ENCODE results near the gene PIMREG.
"Not testable (repeated sequence)": the region's sequence is repeated elsewhere in the genome, so short reads cannot be mapped to it uniquely, and the experiment has no call there.

Gene PIMREG

GRCh38 chr17:6480303-6480675, 36.0 kb downstream of the PIMREG start:
- no peak for DNase-seq

DNA sequence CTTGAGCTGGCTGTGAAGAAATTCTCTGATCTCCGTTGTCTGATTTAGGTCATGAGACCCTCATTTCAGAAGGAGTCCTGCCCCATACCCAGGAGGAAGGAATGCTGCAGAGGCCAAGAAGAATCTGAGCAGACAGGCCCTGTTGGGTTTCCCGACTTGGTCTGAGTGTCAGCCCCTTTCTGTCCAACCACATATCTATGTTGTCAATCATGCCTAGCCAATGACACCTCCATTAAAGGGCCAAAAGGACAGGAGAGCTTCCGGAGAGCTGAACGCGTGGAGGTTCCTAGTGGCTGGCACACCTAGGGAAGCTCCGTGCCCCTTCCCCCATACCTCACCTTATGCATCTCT, 37.8 kb downstream of the PIMREG start:
- DNase-seq = no peak

DNA sequence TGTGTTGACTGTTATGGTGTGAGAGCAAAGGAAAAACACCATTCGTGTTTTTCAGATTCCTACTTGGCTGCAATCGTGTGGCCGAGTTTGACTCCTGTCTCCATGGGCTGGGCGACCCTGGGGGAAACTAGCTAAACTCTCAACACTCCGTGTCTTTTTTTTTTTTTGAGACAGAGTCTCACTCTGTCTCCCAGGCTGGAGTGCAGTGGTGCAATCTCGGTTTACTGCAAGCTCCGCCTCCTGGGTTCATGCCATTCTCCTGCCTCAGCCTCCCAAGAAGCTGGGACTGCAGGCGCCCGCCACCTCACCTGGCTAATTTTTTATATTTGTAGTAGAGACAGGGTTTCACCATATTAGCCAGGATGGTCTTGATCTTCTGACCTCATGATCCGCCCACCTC, 38.5 kb downstream of the PIMREG start:
- not testable (repeated sequence) for DNase-seq

DNA sequence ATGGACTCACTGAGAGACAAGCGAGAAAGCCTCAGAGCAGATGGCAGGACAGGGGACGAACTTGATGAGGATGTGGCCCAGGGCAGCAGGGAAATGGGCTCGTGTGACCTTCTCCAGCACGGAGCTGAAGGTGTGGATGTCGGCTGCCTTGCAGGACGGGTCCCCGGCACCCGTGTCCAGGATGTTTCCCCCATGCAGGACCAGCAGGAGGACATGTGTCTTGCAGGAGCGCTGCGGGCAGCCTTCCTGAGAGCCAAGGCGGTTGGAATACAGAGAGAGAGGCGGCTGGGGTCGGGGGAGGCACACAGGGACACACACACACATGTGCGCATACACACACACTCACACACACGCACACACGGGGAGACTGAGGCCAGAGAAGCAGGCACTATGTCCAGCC, 39.3 kb downstream of the PIMREG start:
- no peak for DNase-seq

GRCh38 chr17:6485646-6486412, 41.6 kb downstream of the PIMREG start:
- DNase-seq = no peak

GRCh38 chr17:6487251-6488007, 43.2 kb downstream of the PIMREG start:
- peak; percentile 80 for DNase-seq

DNA sequence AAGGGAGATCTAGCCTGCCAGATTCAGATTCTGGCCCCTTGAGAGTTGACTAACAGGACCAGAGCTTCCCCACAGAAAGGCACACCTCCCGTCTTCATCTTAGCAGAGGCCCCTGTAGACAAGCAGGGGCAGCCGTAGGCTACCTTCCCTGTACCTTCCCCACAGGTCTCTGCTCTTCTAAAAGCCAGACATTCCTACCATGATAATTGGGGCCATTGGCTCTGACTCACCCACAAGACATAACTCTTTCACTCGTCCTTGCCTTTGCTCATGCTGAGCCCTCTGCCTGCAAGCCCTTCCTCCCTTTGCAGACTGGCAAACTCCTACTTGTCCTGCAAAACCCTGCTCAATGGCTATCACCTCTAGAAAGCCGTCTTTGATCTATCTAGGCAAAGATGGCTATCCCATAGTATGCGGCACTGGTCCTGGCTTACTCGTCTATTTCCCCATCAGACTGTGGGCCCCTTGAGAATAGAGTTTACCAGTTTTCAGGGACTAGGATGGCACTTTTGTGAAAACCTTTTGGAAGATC, 43.8 kb downstream of the PIMREG start:
- no peak for DNase-seq

GRCh38 chr17:6489016-6489550, 44.8 kb downstream of the PIMREG start:
- no peak for DNase-seq

DNA sequence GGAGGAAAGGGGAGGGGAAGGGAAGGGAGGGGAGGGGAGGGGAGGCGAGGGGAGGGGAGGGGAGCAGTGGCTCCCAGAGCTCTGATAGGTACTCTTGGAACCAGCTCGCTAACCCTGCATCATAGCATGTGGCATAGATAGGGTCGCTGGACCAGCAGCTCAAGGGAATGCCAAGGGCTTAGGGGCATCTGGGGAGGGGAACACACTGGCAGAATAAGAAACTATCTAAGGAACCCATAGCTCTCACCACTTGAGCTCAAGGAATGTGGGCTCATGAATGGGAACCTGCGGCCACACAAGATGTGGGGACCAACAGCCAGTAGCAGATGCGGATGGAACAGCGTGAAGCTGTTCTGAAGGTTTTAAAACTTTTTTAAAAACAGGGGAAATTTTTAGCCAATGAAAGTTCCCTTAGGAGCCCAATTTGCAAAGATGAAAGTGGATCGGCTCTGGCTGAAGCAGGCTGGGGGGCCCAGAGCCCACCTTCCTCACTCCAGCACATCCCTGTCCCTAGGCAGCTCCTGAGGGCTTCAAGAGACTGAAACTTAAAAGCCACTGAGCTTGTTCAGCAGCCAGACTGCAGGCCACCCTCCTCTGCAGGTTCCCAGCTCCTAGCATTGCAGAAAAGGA, 46.9 kb downstream of the PIMREG start:
- DNase-seq = no peak

GRCh38 chr17:6492892-6493674, 48.8 kb downstream of the PIMREG start:
- no peak for DNase-seq

DNA sequence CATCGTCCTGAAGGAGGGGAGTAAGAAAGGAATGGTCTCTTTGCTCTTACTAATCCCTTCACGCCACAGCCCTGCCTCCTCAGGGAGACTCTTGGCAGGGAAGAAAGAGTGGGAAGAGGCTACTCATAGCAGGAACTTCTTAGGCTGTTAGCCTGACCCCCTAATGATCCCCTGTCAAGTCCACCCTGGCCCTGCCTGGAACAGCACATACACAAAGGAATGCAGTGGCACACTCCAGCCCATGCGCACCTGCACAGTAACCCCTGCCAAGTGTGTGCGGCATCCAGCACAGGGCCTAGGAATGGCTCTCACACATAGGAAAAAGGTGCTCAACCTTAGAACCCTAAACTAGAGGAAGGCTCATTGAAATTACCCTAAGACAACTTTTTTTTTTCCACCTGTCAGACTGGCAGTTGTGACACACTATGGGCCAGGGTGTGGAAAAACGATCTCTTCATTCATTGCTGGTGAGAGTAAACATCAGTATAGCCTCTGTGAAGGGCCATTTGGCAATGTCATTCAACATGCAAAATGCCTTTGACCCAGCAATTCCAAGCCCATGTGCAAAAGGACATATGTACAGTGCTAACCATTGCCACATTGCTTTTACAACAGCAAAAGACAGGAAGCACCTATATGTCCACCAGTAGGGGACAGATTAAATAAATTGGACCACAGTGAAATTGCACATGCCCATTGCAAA, 50.1 kb downstream of the PIMREG start:
- DNase-seq = no peak

DNA sequence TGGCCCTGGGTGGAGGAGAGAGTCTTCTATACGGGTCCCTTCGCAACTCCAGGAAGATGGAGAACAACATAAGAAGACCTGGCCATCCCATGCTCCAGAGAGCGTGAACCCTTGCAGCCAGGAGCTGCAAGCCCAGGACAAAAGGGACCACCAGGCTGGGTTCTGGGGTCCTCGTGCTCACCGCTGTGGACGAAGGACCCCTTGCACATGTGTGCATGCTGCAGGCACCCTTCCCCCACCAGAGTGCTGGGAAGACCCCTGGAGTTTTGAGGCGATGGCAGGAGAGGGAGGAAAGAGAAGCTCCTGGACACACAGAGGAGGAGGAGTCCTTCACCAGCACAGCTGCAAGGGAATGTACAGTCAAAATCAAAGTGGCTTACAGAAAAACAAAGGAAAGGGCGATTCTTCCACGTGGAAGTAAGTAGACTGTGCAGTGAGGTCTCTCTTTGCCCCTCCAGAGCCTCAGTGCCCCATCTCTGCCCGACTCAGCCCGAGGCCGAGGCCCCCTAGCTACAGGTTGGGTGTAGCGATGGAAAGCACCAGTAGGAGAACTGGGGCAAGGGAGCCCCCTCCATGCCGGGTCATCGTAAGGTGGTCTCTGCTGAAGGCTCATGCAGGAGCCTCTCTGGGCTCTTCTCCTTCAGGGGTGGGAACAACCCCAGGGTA, 51.3 kb downstream of the PIMREG start:
- DNase-seq = no peak

- no peak for DNase-seq
These were observed 51.8 kb downstream of the PIMREG start for GRCh38 chr17:6496116-6496481.

GRCh38 chr17:6496640-6497441, 52.6 kb downstream of the PIMREG start:
- DNase-seq = no peak

DNA sequence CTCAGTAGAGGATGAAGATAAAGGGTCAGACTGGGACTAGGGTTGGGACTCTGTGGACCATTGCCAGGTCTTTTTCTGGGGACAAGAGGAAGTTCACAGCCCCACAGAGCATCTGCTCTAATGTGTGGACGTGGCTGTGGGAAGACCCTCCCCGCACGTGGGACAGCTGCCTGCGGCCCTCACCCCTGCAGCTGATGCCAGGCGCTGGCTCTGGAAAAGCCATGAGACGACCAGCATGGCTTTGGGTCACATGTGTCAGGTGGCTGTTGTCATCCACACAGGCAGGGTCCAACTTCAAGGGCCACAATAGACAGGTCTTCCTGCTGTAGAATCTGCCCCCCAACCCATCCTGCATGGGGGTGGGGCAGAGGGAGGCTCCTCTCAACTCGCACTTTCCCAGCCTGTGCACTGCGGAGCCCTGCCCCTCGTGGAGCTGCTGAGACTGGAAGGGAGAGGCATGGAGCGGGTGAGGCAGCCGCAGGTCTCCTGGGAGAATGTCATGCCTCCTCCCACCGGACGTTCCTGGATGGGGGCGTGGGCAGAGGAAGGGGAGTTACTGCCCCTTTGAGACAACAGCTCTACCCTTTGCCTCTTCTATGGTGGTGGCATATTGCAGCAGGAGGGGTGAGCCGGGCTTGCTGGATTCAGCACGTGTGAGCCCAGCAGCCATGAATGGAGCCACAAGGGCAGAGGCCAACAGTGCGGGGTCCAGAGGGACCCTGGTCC, 53.4 kb downstream of the PIMREG start:
- no peak for DNase-seq

- DNase-seq = no peak
These were observed 54.1 kb downstream of the PIMREG start for GRCh38 chr17:6498356-6498755.

DNA sequence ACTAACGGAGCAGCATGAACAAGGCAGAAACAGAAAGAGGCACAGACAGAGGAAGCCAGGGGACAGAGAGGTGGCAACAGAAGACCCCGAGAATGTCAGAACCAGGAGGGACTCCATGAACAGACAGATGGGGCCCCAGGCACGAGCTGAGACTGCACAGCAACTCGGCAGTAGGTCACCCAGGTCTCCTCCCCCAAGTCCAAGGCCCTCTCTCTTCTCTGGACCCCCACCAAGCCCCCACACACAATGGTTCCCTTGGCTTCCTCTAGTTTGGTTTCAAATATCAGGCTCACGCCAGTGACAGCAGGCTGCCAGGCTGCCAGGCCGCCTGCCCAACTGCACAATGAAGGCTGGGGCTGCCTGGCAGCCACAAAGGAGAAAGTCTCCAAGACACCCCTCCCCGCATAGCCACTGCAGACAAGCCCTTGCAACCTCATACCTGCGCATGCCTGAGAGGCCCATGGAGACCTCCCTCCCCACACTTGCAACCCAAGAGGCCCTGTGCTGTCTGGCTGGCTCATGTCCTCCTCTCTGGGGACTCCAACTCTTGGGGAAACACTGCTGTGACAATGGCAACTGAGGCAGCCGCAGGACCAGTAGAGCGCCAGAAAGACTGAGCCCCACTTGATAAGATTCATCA, 54.8 kb downstream of the PIMREG start:
- DNase-seq = no peak
